ENCODE measurements around the gene GPR158.

The GPR158 gene

DNA sequence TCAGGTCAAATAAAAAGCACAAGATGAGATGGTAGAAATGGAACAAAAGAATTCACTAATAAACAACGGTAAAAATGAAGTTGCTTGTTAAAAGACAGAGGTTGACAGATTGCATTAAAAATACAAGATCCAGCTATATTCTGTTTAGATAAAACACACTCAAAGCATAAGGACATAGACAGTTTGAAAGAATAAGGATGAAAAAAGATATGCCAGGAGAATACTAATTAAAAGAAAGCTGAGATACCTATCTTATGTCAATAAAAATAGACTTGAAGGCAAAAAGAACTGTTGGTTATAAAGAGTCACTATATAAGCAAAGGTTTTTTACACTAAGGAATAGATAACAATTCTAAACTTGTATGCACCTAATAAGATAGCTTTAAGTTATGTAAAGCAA, 105.3 kb downstream of the GPR158 start:
- no peak for DNase-seq
- no CpG with 5 or more reads among the region's 1 CpG for WGBS (ENCODE audit: insufficient coverage)
- Histone ChIP-seq H3K4me1 (ENCODE audit: control extremely low read depth in 1 of 4, control insufficient read depth in 4 of 4, insufficient read depth in 4 of 4, low read length in 3 of 4) (no peaks in the 10 kb centered on the region), H3K27ac (ENCODE audit: insufficient read depth in 1 of 2, low read depth in 1 of 2, low read length in 2 of 2, poor library complexity in 1 of 2, severe bottlenecking in 2 of 2) (no peak overlapping the region), H3K36me3 (ENCODE audit: control insufficient read depth in 4 of 4, insufficient read depth in 4 of 4, low read length in 3 of 4) (no peaks in the 10 kb centered on the region), H3K27me3 (replicated peaks in 2 of 5; ENCODE audit: control insufficient read depth in 4 of 5, insufficient read depth in 5 of 5, low read length in 4 of 5) (no peaks in the 10 kb centered on the region), H3K4me3 (ENCODE audit: control insufficient read depth in 1 of 7, extremely low read depth in 1 of 7, insufficient read depth in 4 of 7, low read depth in 2 of 7, low read length in 6 of 7) (no peak overlapping the region), H3K9me3 (ENCODE audit: control extremely low read depth in 1 of 5, control insufficient read depth in 4 of 5, insufficient read depth in 2 of 5, low read depth in 1 of 5, low read length in 4 of 5) (peaks cover 4 to 8% (median 5%) of the 10 kb centered on the region in 5 experiments)
- CTCF ChIA-PET, result interaction anchor here (1.3 kb wide), 1 partner anchor 27 kb away, joined by 3 read pairs; no protein-coding TSS in a partner anchor
- POLR2A ChIA-PET, result no interaction called here

DNA sequence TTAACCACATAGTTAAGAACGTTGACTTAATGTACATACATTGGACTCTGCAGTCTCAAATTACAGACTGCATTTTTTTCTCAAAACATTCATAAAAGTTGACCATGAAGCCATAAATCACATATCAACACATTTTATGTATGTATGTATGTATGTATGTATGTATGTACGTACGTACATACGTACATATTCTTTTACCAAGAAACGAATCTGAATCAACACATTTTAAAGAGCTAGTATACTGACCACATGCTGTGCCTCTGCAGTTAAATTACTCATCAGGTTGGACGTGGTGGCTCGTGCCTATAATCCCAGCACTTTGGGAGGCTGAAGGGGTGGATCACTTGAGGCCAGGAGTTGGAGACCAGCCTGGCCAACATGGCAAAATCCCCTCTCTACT, 105.8 kb downstream of the GPR158 start:
- Histone ChIP-seq H3K36me3 (ENCODE audit: control insufficient read depth in 4 of 4, insufficient read depth in 4 of 4, low read length in 3 of 4) (no peaks in the 10 kb centered on the region), H3K27ac (ENCODE audit: insufficient read depth in 1 of 2, low read depth in 1 of 2, low read length in 2 of 2, poor library complexity in 1 of 2, severe bottlenecking in 2 of 2) (no peak overlapping the region), H3K27me3 (replicated peaks in 2 of 5; ENCODE audit: control insufficient read depth in 4 of 5, insufficient read depth in 5 of 5, low read length in 4 of 5) (no peaks in the 10 kb centered on the region), H3K4me1 (ENCODE audit: control extremely low read depth in 1 of 4, control insufficient read depth in 4 of 4, insufficient read depth in 4 of 4, low read length in 3 of 4) (no peaks in the 10 kb centered on the region), H3K9me3 (ENCODE audit: control extremely low read depth in 1 of 5, control insufficient read depth in 4 of 5, insufficient read depth in 2 of 5, low read depth in 1 of 5, low read length in 4 of 5) (peaks cover 4 to 13% (median 5%) of the 10 kb centered on the region in 5 experiments), H3K4me3 (ENCODE audit: control insufficient read depth in 1 of 7, extremely low read depth in 1 of 7, insufficient read depth in 4 of 7, low read depth in 2 of 7, low read length in 6 of 7) (no peak overlapping the region)
- ChIA-PET POLR2A (no interaction called here), CTCF (interaction anchor here (1.3 kb wide), 1 partner anchor 26 kb away, joined by 3 read pairs; no protein-coding TSS in a partner anchor)
- WGBS (ENCODE audit: insufficient coverage), result 80% methylated on average over 3 of the region's 7 CpGs
- no peak for DNase-seq

DNA sequence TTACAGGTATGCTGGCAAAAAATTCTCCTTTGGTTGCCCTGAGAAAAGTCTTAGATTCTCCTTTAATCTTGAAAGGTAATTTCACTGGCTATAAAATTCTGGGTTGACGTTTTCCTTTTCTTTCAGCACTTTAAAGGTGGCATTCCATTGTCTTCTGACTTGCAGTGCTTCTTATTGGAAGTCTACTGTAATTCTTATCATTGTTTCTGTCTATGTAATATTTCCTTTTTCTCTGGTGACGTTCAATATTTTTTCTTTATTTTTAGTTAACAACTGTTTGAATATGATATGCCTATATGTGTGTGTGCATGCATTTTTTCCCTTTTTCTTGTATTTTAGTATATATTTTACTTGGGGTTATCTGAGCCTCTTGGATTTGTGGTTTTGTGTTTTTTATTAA, 111.0 kb downstream of the GPR158 start:
- H3K9me3 ChIP-seq (ENCODE audit: control extremely low read depth in 1 of 5, control insufficient read depth in 4 of 5, insufficient read depth in 2 of 5, low read depth in 1 of 5, low read length in 4 of 5), result peaks cover 0 to 7% (median 0%) of the 10 kb centered on the region in 5 experiments
- H3K27ac ChIP-seq (ENCODE audit: insufficient read depth in 1 of 2, low read depth in 1 of 2, low read length in 2 of 2, poor library complexity in 1 of 2, severe bottlenecking in 2 of 2), result no peak overlapping the region
- no peaks in the 10 kb centered on the region for H3K27me3 ChIP-seq (replicated peaks in 2 of 5; ENCODE audit: control insufficient read depth in 4 of 5, insufficient read depth in 5 of 5, low read length in 4 of 5)
- no peaks in the 10 kb centered on the region for H3K4me1 ChIP-seq (ENCODE audit: control extremely low read depth in 1 of 4, control insufficient read depth in 4 of 4, insufficient read depth in 4 of 4, low read length in 3 of 4)
- ChIA-PET CTCF (no interaction called here), POLR2A (no interaction called here)
- WGBS (ENCODE audit: insufficient coverage), result no CpG with 5 or more reads among the region's 2 CpGs
- no peaks in the 10 kb centered on the region for H3K36me3 ChIP-seq (ENCODE audit: control insufficient read depth in 4 of 4, insufficient read depth in 4 of 4, low read length in 3 of 4)
- DNase-seq, result no peak
- no peak overlapping the region for H3K4me3 ChIP-seq (ENCODE audit: control insufficient read depth in 1 of 7, extremely low read depth in 1 of 7, insufficient read depth in 4 of 7, low read depth in 2 of 7, low read length in 6 of 7)

DNA sequence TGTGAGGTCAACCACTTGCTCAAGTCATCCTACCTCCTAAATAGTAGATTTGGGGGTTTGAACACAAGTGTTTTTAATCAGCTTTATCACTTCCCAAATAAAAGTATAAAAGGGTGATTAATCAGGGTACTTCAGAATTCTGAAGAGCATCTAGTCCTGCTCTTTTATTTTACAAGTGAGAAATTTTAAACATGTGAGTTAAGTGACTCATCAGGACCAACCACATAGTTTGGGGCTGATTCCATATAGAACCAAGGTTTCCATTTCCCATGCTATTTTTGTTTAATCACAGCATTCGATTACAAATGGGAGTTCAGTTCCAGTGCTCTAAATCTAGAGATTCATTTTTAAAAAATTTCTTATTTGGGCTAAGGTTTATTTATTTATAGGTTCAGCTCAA, 113.4 kb downstream of the GPR158 start:
- no peaks in the 10 kb centered on the region for H3K27me3 ChIP-seq (replicated peaks in 2 of 5; ENCODE audit: control insufficient read depth in 4 of 5, insufficient read depth in 5 of 5, low read length in 4 of 5)
- H3K9me3 ChIP-seq (ENCODE audit: control extremely low read depth in 1 of 5, control insufficient read depth in 4 of 5, insufficient read depth in 2 of 5, low read depth in 1 of 5, low read length in 4 of 5), result peaks cover 0 to 7% (median 0%) of the 10 kb centered on the region in 5 experiments
- H3K4me3 ChIP-seq (ENCODE audit: control insufficient read depth in 1 of 7, extremely low read depth in 1 of 7, insufficient read depth in 4 of 7, low read depth in 2 of 7, low read length in 6 of 7), result no peak overlapping the region
- no peak for DNase-seq
- no peaks in the 10 kb centered on the region for H3K4me1 ChIP-seq (ENCODE audit: control extremely low read depth in 1 of 4, control insufficient read depth in 4 of 4, insufficient read depth in 4 of 4, low read length in 3 of 4)
- no CpG with 5 or more reads among the region's 1 CpG for WGBS (ENCODE audit: insufficient coverage)
- POLR2A ChIA-PET, result no interaction called here
- H3K27ac ChIP-seq (ENCODE audit: insufficient read depth in 1 of 2, low read depth in 1 of 2, low read length in 2 of 2, poor library complexity in 1 of 2, severe bottlenecking in 2 of 2), result no peak overlapping the region
- no peaks in the 10 kb centered on the region for H3K36me3 ChIP-seq (ENCODE audit: control insufficient read depth in 4 of 4, insufficient read depth in 4 of 4, low read length in 3 of 4)
- CTCF ChIA-PET, result interaction anchor here (1.0 kb wide), 1 partner anchor 18 kb away, joined by 3 read pairs; no protein-coding TSS in a partner anchor

DNA sequence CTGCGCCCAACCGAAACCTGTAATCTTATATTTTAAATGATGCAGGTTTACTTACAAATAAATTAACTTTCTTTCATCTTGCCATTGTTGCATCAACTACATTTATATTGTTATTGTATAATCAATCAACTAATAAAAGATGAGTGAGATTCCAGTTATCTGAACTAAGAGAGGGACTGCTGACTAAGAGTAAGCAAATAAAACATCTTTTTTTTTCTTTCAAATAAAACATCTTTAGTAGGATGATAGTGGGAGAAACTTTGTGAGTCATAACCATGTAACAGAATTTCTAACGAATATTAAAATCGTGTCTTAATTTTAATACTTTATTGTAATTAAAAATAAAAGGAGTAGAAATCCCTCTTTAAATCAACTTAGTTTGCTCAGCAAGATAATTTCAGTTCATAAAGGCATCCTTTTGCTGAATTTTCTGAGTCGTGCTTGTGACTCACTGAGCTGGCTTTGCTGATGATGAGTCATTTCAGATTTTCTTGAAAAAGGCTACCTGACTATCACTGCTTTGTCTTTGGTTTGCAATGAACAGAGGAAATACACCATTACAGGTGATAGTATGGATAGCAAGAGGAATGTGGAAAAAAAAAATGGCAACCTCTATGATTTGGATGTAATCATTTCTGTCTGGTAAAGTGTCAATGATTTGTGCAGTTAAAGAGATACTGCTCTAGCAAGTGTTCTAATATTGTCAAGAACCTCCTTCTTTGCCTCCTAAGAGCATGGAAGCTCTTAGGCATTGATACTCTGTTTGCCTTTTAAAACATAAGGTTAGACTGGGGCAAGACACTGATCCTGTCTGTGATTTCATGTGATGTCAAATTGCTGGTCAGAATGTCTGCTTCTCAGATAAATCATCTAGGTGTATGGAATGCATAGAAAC, 119.5 kb downstream of the GPR158 start:
- Histone ChIP-seq H3K9me3 (ENCODE audit: control extremely low read depth in 1 of 5, control insufficient read depth in 4 of 5, insufficient read depth in 2 of 5, low read depth in 1 of 5, low read length in 4 of 5) (no peaks in the 10 kb centered on the region), H3K27me3 (replicated peaks in 2 of 5; ENCODE audit: control insufficient read depth in 4 of 5, insufficient read depth in 5 of 5, low read length in 4 of 5) (no peaks in the 10 kb centered on the region), H3K4me1 (ENCODE audit: control extremely low read depth in 1 of 4, control insufficient read depth in 4 of 4, insufficient read depth in 4 of 4, low read length in 3 of 4) (no peaks in the 10 kb centered on the region), H3K27ac (ENCODE audit: insufficient read depth in 1 of 2, low read depth in 1 of 2, low read length in 2 of 2, poor library complexity in 1 of 2, severe bottlenecking in 2 of 2) (no peak overlapping the region), H3K36me3 (ENCODE audit: control insufficient read depth in 4 of 4, insufficient read depth in 4 of 4, low read length in 3 of 4) (no peaks in the 10 kb centered on the region), H3K4me3 (ENCODE audit: control insufficient read depth in 1 of 7, extremely low read depth in 1 of 7, insufficient read depth in 4 of 7, low read depth in 2 of 7, low read length in 6 of 7) (no peak overlapping the region)
- ChIA-PET CTCF (no interaction called here), POLR2A (no interaction called here)
- no peak for DNase-seq
- WGBS (ENCODE audit: insufficient coverage), result 100% methylated on average over 1 of the region's 5 CpGs

DNA sequence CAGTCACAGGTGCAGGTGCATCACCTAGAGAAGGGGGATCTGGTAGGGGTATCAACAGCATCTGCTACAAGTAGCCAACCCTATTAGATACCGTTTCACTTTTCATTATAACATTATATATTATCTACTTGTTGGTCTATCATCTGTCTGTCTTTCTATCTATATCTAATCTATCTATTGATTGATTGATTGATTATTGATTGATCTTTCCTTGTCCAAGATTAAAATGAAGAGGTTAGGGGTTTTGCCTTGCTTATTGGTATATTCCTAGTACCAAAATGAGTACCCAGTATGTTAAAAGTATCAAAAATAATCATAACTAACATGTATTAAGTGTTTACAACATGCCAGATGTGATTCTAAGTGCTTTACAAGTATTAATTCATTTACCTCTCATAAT, 121.5 kb downstream of the GPR158 start:
- POLR2A ChIA-PET, result no interaction called here
- Histone ChIP-seq H3K27me3 (replicated peaks in 2 of 5; ENCODE audit: control insufficient read depth in 4 of 5, insufficient read depth in 5 of 5, low read length in 4 of 5) (no peaks in the 10 kb centered on the region), H3K4me3 (ENCODE audit: control insufficient read depth in 1 of 7, extremely low read depth in 1 of 7, insufficient read depth in 4 of 7, low read depth in 2 of 7, low read length in 6 of 7) (no peak overlapping the region), H3K27ac (ENCODE audit: insufficient read depth in 1 of 2, low read depth in 1 of 2, low read length in 2 of 2, poor library complexity in 1 of 2, severe bottlenecking in 2 of 2) (no peak overlapping the region), H3K9me3 (ENCODE audit: control extremely low read depth in 1 of 5, control insufficient read depth in 4 of 5, insufficient read depth in 2 of 5, low read depth in 1 of 5, low read length in 4 of 5) (no peaks in the 10 kb centered on the region), H3K4me1 (ENCODE audit: control extremely low read depth in 1 of 4, control insufficient read depth in 4 of 4, insufficient read depth in 4 of 4, low read length in 3 of 4) (no peaks in the 10 kb centered on the region), H3K36me3 (ENCODE audit: control insufficient read depth in 4 of 4, insufficient read depth in 4 of 4, low read length in 3 of 4) (no peaks in the 10 kb centered on the region)
- no CpG with 5 or more reads among the region's 1 CpG for WGBS (ENCODE audit: insufficient coverage)
- no peak for DNase-seq
- CTCF ChIA-PET, result no interaction called here

DNA sequence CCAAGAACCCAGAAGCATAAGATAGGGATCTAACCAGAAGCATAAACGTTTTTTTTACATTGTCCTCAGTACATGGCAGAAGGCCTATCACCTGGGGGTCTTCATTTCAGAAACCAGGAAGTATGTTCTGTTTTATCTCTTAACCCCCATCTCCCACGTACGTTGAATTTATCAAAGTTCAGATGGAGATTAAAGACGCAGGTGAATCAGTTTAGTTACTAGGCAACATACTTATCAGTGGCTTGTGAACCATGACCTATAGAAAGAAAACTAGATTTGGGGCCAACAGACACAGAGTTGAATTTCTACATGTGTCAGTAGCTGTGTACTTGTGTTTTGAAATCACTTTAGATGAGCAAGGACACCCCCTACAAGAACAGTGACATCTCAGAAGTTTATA, 122.7 kb downstream of the GPR158 start:
- no peak overlapping the region for H3K27ac ChIP-seq (ENCODE audit: insufficient read depth in 1 of 2, low read depth in 1 of 2, low read length in 2 of 2, poor library complexity in 1 of 2, severe bottlenecking in 2 of 2)
- CTCF ChIA-PET, result no interaction called here
- POLR2A ChIA-PET, result interaction anchor here (0.7 kb wide), 1 partner anchor 623 kb away, joined by 3 read pairs; no protein-coding TSS in a partner anchor
- no peaks in the 10 kb centered on the region for H3K9me3 ChIP-seq (ENCODE audit: control extremely low read depth in 1 of 5, control insufficient read depth in 4 of 5, insufficient read depth in 2 of 5, low read depth in 1 of 5, low read length in 4 of 5)
- no peak overlapping the region for H3K4me3 ChIP-seq (ENCODE audit: control insufficient read depth in 1 of 7, extremely low read depth in 1 of 7, insufficient read depth in 4 of 7, low read depth in 2 of 7, low read length in 6 of 7)
- no peaks in the 10 kb centered on the region for H3K36me3 ChIP-seq (ENCODE audit: control insufficient read depth in 4 of 4, insufficient read depth in 4 of 4, low read length in 3 of 4)
- WGBS (ENCODE audit: insufficient coverage), result 80% methylated on average over 3 of the region's 4 CpGs
- no peaks in the 10 kb centered on the region for H3K4me1 ChIP-seq (ENCODE audit: control extremely low read depth in 1 of 4, control insufficient read depth in 4 of 4, insufficient read depth in 4 of 4, low read length in 3 of 4)
- H3K27me3 ChIP-seq (replicated peaks in 2 of 5; ENCODE audit: control insufficient read depth in 4 of 5, insufficient read depth in 5 of 5, low read length in 4 of 5), result no peaks in the 10 kb centered on the region
- DNase-seq, result no peak

All from common myeloid progenitor, CD34-positive (primary cell).